ENCODE results near the gene KANK3.

DNA sequence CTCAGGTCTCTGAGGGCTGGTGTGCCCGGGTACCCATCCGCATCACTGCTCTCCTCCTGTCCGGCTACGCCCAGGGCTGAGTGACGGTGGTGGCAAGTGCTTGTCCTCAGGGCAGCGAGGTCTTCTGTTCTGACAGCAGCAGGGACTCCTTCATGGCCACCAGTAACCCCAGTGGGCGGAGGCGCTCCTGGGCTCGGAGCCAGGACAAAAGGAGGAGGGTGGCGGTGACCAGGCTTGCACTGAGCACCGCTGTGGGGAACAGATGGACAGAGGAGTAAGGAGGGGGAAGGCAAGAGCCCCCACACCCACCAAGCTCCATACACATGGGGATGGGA, 40.7 kb downstream of the KANK3 start:
- no peak for TF ChIP-seq NFIC (IDR thresholded peaks at IDR 0.05; ENCODE audit: low read depth, low read length)
- TF ChIP-seq, protein P1, sequence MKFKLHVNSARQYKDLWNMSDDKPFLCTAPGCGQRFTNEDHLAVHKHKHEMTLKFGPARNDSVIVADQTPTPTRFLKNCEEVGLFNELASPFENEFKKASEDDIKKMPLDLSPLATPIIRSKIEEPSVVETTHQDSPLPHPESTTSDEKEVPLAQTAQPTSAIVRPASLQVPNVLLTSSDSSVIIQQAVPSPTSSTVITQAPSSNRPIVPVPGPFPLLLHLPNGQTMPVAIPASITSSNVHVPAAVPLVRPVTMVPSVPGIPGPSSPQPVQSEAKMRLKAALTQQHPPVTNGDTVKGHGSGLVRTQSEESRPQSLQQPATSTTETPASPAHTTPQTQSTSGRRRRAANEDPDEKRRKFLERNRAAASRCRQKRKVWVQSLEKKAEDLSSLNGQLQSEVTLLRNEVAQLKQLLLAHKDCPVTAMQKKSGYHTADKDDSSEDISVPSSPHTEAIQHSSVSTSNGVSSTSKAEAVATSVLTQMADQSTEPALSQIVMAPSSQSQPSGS (IDR thresholded peaks at IDR 0.05; ENCODE audit: low read length) = no peak
- TF ChIP-seq CTCF (IDR thresholded peaks at IDR 0.05 in 2 of 3, conservative IDR thresholded peaks at IDR 0.05 in 1 of 3; ENCODE audit: control insufficient read depth in 2 of 3, extremely low read depth in 1 of 3, insufficient read depth in 1 of 3, low read depth in 3 of 3, low read length in 3 of 3) = no peak
- TF ChIP-seq CHD1 (IDR thresholded peaks at IDR 0.05; ENCODE audit: low read depth, low read length) = no peak
- no peak for TF ChIP-seq NR2C2 (IDR thresholded peaks at IDR 0.05; ENCODE audit: borderline replicate concordance, control insufficient read depth, insufficient read length, low read depth)
- TF ChIP-seq ZNF622 (IDR thresholded peaks at IDR 0.05) = no peak
- no peak for TF ChIP-seq POLR2A (IDR thresholded peaks at IDR 0.05; ENCODE audit: low read depth, low read length)

Data from GM12878 (cell line).